Measurements from ENCODE around the gene LAMB1. TPM values are rescaled to one million over a fixed set of nuclear protein-coding genes. Genes with fewer than 3 reads are reported as not detected.

Gene LAMB1
- total and polyA plus RNA-seq, 4 donors: 95.9 to 285 (median 173) TPM

DNA sequence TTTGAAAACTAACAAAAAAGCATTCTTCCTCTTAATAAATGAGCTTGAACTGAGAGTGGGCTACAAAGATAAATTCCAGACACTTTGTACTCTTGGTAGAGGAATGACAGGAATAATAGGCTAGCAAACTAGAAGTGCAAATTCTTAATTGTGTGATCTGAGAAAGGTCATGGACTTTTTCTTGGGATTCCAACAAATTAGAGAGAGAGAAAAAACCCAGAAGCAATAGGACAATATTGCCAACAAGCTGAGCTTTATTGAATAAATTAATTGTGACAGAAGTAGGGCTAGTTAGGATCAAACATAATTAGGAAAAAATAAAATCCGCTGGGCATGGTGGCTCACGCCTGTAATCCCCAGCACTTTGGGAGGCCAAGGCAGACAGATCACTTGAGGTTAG is 41.4 kb upstream of the LAMB1 start:
- no peak overlapping the region for H3K27ac ChIP-seq (ENCODE audit: low read depth in 1 of 2, low read length in 1 of 2)
- WGBS, 2 donors: 94 to 97% methylated on average over 2 of the region's 2 CpGs
- ATAC-seq (ENCODE audit: insufficient read depth, low FRiP score) (no peak), DNase-seq (no peak)
- H3K9ac ChIP-seq (ENCODE audit: insufficient read depth in 1 of 2, low read length in 2 of 2): no peak overlapping the region
- H3K4me1 ChIP-seq (ENCODE audit: control insufficient read depth in 5 of 5, insufficient read depth in 5 of 5, low read length in 5 of 5): peaks cover 0 to 9% (median 4%) of the 10 kb centered on the region in 5 donors
- H3K36me3 ChIP-seq (ENCODE audit: control insufficient read depth in 4 of 4, insufficient read depth in 4 of 4, low read length in 4 of 4): no peaks in the 10 kb centered on the region
- H3K4me3 ChIP-seq: no peak overlapping the region
- no peaks in the 10 kb centered on the region for H3K9me3 ChIP-seq (ENCODE audit: control insufficient read depth in 4 of 4, insufficient read depth in 3 of 4, low read length in 3 of 4)
- TF ChIP-seq, protein P1, sequence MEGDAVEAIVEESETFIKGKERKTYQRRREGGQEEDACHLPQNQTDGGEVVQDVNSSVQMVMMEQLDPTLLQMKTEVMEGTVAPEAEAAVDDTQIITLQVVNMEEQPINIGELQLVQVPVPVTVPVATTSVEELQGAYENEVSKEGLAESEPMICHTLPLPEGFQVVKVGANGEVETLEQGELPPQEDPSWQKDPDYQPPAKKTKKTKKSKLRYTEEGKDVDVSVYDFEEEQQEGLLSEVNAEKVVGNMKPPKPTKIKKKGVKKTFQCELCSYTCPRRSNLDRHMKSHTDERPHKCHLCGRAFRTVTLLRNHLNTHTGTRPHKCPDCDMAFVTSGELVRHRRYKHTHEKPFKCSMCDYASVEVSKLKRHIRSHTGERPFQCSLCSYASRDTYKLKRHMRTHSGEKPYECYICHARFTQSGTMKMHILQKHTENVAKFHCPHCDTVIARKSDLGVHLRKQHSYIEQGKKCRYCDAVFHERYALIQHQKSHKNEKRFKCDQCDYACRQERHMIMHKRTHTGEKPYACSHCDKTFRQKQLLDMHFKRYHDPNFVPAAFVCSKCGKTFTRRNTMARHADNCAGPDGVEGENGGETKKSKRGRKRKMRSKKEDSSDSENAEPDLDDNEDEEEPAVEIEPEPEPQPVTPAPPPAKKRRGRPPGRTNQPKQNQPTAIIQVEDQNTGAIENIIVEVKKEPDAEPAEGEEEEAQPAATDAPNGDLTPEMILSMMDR (IDR thresholded peaks at IDR 0.05; ENCODE audit: control extremely low read depth, extremely low read depth): no peak
- no peaks in the 10 kb centered on the region for H3K27me3 ChIP-seq (ENCODE audit: control insufficient read depth in 3 of 3, insufficient read depth in 3 of 3, low read length in 2 of 3)

DNA sequence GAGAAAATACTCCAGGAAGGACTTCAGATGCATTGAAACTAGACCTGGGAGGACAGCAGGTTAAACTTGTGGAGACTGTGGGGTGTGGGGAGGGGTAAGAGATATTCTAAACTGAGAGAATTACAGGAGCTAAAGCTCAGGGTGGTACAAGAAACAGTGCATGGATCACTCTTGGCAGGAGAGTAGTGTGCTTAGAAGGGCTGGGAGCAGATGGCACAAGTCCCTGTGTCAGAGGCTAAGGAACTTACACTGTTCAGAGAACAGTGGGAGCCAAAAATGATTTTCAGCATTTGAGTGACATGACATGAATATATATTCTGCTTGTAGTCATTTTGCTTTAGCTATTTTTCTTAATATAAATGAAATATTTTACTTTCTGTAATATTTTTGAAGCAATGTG is 36.0 kb upstream of the LAMB1 start:
- Histone ChIP-seq H3K27me3 (ENCODE audit: control insufficient read depth in 3 of 3, insufficient read depth in 3 of 3, low read length in 2 of 3) (no peaks in the 10 kb centered on the region), H3K27ac (ENCODE audit: low read depth in 1 of 2, low read length in 1 of 2) (no peak overlapping the region), H3K4me1 (ENCODE audit: control insufficient read depth in 5 of 5, insufficient read depth in 5 of 5, low read length in 5 of 5) (no peaks in the 10 kb centered on the region), H3K36me3 (ENCODE audit: control insufficient read depth in 4 of 4, insufficient read depth in 4 of 4, low read length in 4 of 4) (no peaks in the 10 kb centered on the region), H3K4me3 (no peak overlapping the region), H3K9me3 (ENCODE audit: control insufficient read depth in 4 of 4, insufficient read depth in 3 of 4, low read length in 3 of 4) (no peaks in the 10 kb centered on the region), H3K9ac (ENCODE audit: insufficient read depth in 1 of 2, low read length in 2 of 2) (no peak overlapping the region)
- TF ChIP-seq, protein P1 (IDR thresholded peaks at IDR 0.05; ENCODE audit: control extremely low read depth, extremely low read depth): no peak
- no peak for ATAC-seq (ENCODE audit: insufficient read depth, low FRiP score)
- DNase-seq: no peak

DNA sequence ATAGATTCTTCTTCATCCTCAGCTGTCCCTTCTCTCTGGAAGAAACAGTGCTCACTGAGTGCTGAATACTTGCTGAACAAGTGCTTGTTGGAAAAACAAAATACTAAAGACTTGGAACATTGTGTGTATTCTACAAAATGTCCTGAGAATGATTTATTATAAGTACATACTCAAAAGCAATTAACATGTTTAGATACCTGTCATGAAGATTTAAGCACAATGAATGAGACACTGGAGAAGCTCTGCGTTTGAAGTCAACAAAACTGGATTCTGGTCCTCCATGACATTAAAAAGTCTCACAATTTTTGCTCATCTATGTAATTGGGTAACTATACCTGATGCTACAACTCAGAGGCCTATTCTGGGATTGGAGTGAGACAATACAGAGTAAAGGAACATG is 34.8 kb upstream of the LAMB1 start:
- Histone ChIP-seq H3K27ac (ENCODE audit: low read depth in 1 of 2, low read length in 1 of 2) (no peak overlapping the region), H3K4me3 (no peak overlapping the region), H3K4me1 (ENCODE audit: control insufficient read depth in 5 of 5, insufficient read depth in 5 of 5, low read length in 5 of 5) (no peaks in the 10 kb centered on the region), H3K9me3 (ENCODE audit: control insufficient read depth in 4 of 4, insufficient read depth in 3 of 4, low read length in 3 of 4) (no peaks in the 10 kb centered on the region), H3K9ac (ENCODE audit: insufficient read depth in 1 of 2, low read length in 2 of 2) (no peak overlapping the region), H3K27me3 (ENCODE audit: control insufficient read depth in 3 of 3, insufficient read depth in 3 of 3, low read length in 2 of 3) (no peaks in the 10 kb centered on the region), H3K36me3 (ENCODE audit: control insufficient read depth in 4 of 4, insufficient read depth in 4 of 4, low read length in 4 of 4) (no peaks in the 10 kb centered on the region)
- WGBS, 2 donors: 64 to 85% methylated on average over 1 of the region's 1 CpG
- no peak for ATAC-seq (ENCODE audit: insufficient read depth, low FRiP score)
- DNase-seq: no peak
- TF ChIP-seq, protein P1 (IDR thresholded peaks at IDR 0.05; ENCODE audit: control extremely low read depth, extremely low read depth): no peak

DNA sequence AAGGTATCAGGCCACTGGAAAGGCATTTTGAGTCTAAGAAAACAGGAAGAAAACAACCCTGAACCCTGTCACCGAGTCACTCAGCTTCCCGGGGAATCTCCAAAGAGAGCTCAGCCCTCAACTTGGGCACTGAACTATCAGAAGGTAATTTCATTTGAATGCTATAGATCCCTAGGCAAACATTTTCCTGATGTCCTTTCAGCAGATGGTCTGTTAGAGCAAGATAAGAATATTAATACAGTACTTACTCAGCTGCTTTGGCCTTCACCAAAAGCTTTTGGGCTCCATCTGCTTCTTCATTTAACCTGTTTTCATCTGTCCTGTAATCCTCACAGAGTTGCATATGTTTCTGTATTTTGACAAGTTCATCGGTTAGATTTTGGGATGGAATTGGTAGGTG is 34.2 kb upstream of the LAMB1 start:
- Histone ChIP-seq H3K36me3 (ENCODE audit: control insufficient read depth in 4 of 4, insufficient read depth in 4 of 4, low read length in 4 of 4) (no peaks in the 10 kb centered on the region), H3K4me3 (no peak overlapping the region), H3K27me3 (ENCODE audit: control insufficient read depth in 3 of 3, insufficient read depth in 3 of 3, low read length in 2 of 3) (no peaks in the 10 kb centered on the region), H3K9ac (ENCODE audit: insufficient read depth in 1 of 2, low read length in 2 of 2) (no peak overlapping the region), H3K9me3 (ENCODE audit: control insufficient read depth in 4 of 4, insufficient read depth in 3 of 4, low read length in 3 of 4) (no peaks in the 10 kb centered on the region), H3K4me1 (ENCODE audit: control insufficient read depth in 5 of 5, insufficient read depth in 5 of 5, low read length in 5 of 5) (no peaks in the 10 kb centered on the region), H3K27ac (ENCODE audit: low read depth in 1 of 2, low read length in 1 of 2) (no peak overlapping the region)
- DNase-seq (no peak), ATAC-seq (ENCODE audit: insufficient read depth, low FRiP score) (no peak)
- 79 to 82% methylated on average over 3 of the region's 3 CpGs for WGBS, 2 donors
- TF ChIP-seq, protein P1 (IDR thresholded peaks at IDR 0.05; ENCODE audit: control extremely low read depth, extremely low read depth): no peak

All from lung (tissue), 12 donors.